Measurements from ENCODE around the gene SRSF11.
"Not testable (repeated sequence)": the region's sequence is repeated elsewhere in the genome, so short reads cannot be mapped to it uniquely, and the experiment has no call there.

Gene SRSF11

GRCh38 chr1:70205434-70206118 lies 15.6 kb upstream of the SRSF11 start, which contains the start of gene LRRC40:
Gene LRRC40 (minus strand): TSS chr1:70205579. CDS start chr1:70205540, 39 bp downstream.
- no peaks in the 10 kb centered on the region for H3K9me3 ChIP-seq (ENCODE audit: insufficient read depth, low read depth, low read length)
- peak within 1 kb of the TSS; percentile 88 for H3K9ac ChIP-seq (ENCODE audit: low read depth, low read length, poor library complexity, severe bottlenecking)
- peaks cover 95% of the 10 kb centered on the region for H3K79me2 ChIP-seq (ENCODE audit: insufficient read depth, low read length)
- peaks cover 38% of the 10 kb centered on the region for H4K20me1 ChIP-seq (ENCODE audit: insufficient read depth, low read length, poor library complexity, severe bottlenecking)
- H3K36me3 ChIP-seq (ENCODE audit: insufficient read depth, low read length), result no peaks in the 10 kb centered on the region
- no peaks in the 10 kb centered on the region for H3K9me2 ChIP-seq (replicated peaks; ENCODE audit: low read depth, low read length)
- TF ChIP-seq CTCF (conservative IDR thresholded peaks at IDR 0.05; ENCODE audit: low read length) (0 out of 2 replicates have a peak, but pooled peaks have one; percentile 12), EZH2phosphoT487 (IDR thresholded peaks at IDR 0.05; ENCODE audit: borderline replicate concordance) (no peak)
- peak within 1 kb of the TSS; percentile 87 for H2AFZ ChIP-seq (ENCODE audit: low read length)
- no peaks in the 10 kb centered on the region for H3F3A ChIP-seq (ENCODE audit: low read depth)
- H3K27me3 ChIP-seq (ENCODE audit: insufficient read depth, low read length, poor library complexity, severe bottlenecking), result no peaks in the 10 kb centered on the region
- peak within 1 kb of the TSS; percentile 99 for H3K4me2 ChIP-seq (ENCODE audit: low read depth, low read length, poor library complexity, severe bottlenecking)
- H3K4me3 ChIP-seq (ENCODE audit: low read length, poor library complexity, severe bottlenecking), result peak within 1 kb of the TSS; percentile 92
- H3K4me1 ChIP-seq (ENCODE audit: insufficient read depth, low read length, poor library complexity, severe bottlenecking), result peaks cover 71% of the 10 kb centered on the region

DNA sequence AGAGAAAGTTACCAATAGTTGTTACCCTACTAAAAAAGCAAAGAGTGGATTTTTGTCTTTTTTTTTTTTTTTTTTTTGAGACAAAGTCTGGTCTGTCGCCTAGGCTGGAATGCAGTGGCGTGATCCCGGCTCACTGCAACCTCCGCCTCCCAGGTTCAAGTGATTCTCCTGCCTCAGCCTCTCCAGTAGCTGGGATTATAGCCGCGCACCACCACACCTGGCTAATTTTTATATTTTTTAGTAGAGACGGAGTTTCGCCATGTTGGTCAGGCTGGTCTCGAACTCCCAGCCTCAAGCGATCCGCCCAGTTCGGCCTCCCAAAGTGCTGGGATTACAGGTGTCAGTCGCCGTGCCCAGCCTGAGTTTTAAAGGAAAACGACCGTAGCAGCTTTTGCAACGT lies 14.3 kb upstream of the SRSF11 start:
- Histone ChIP-seq H3K4me1 (ENCODE audit: insufficient read depth, low read length, poor library complexity, severe bottlenecking) (peaks cover 72% of the 10 kb centered on the region), H3K4me3 (ENCODE audit: low read length, poor library complexity, severe bottlenecking) (peak overlapping the region; percentile 92), H3K4me2 (ENCODE audit: low read depth, low read length, poor library complexity, severe bottlenecking) (peak overlapping the region; percentile 95), H3K79me2 (ENCODE audit: insufficient read depth, low read length) (peaks cover 97% of the 10 kb centered on the region), H4K20me1 (ENCODE audit: insufficient read depth, low read length, poor library complexity, severe bottlenecking) (peaks cover 43% of the 10 kb centered on the region), H3K9ac (ENCODE audit: low read depth, low read length, poor library complexity, severe bottlenecking) (peak overlapping the region; percentile 88)
- H3K9me2 ChIP-seq (replicated peaks; ENCODE audit: low read depth, low read length); H2AFZ ChIP-seq (ENCODE audit: low read length); H3K36me3 ChIP-seq (ENCODE audit: insufficient read depth, low read length); H3K9me3 ChIP-seq (ENCODE audit: insufficient read depth, low read depth, low read length); H3K27me3 ChIP-seq (ENCODE audit: insufficient read depth, low read length, poor library complexity, severe bottlenecking); H3F3A ChIP-seq (ENCODE audit: low read depth): not testable (repeated sequence)

GRCh38 chr1:70207492-70207891 lies 13.7 kb upstream of the SRSF11 start:
- TF ChIP-seq EZH2phosphoT487 (IDR thresholded peaks at IDR 0.05; ENCODE audit: borderline replicate concordance) (no peak), CTCF (conservative IDR thresholded peaks at IDR 0.05; ENCODE audit: low read length) (no peak)
- H3K79me2 ChIP-seq (ENCODE audit: insufficient read depth, low read length), result peaks cover 96% of the 10 kb centered on the region
- H3K4me1 ChIP-seq (ENCODE audit: insufficient read depth, low read length, poor library complexity, severe bottlenecking), result peaks cover 65% of the 10 kb centered on the region
- no peaks in the 10 kb centered on the region for H3K9me3 ChIP-seq (ENCODE audit: insufficient read depth, low read depth, low read length)
- H2AFZ ChIP-seq (ENCODE audit: low read length), result no peak overlapping the region
- H4K20me1 ChIP-seq (ENCODE audit: insufficient read depth, low read length, poor library complexity, severe bottlenecking), result peaks cover 45% of the 10 kb centered on the region
- no peaks in the 10 kb centered on the region for H3F3A ChIP-seq (ENCODE audit: low read depth)
- H3K4me3 ChIP-seq (ENCODE audit: low read length, poor library complexity, severe bottlenecking), result peak overlapping the region; percentile 92
- H3K9ac ChIP-seq (ENCODE audit: low read depth, low read length, poor library complexity, severe bottlenecking), result peak overlapping the region; percentile 88
- H3K9me2 ChIP-seq (replicated peaks; ENCODE audit: low read depth, low read length), result no peaks in the 10 kb centered on the region
- no peaks in the 10 kb centered on the region for H3K27me3 ChIP-seq (ENCODE audit: insufficient read depth, low read length, poor library complexity, severe bottlenecking)
- peak overlapping the region; percentile 95 for H3K4me2 ChIP-seq (ENCODE audit: low read depth, low read length, poor library complexity, severe bottlenecking)
- no peaks in the 10 kb centered on the region for H3K36me3 ChIP-seq (ENCODE audit: insufficient read depth, low read length)

GRCh38 chr1:70208292-70208691 lies 12.9 kb upstream of the SRSF11 start:
- Histone ChIP-seq H3K4me2 (ENCODE audit: low read depth, low read length, poor library complexity, severe bottlenecking) (peak overlapping the region; percentile 95), H4K20me1 (ENCODE audit: insufficient read depth, low read length, poor library complexity, severe bottlenecking) (peaks cover 43% of the 10 kb centered on the region), H3K9ac (ENCODE audit: low read depth, low read length, poor library complexity, severe bottlenecking) (peak overlapping the region; percentile 32), H3K4me1 (ENCODE audit: insufficient read depth, low read length, poor library complexity, severe bottlenecking) (peaks cover 57% of the 10 kb centered on the region), H3K36me3 (ENCODE audit: insufficient read depth, low read length) (no peaks in the 10 kb centered on the region), H3K9me2 (replicated peaks; ENCODE audit: low read depth, low read length) (no peaks in the 10 kb centered on the region), H3K9me3 (ENCODE audit: insufficient read depth, low read depth, low read length) (no peaks in the 10 kb centered on the region), H2AFZ (ENCODE audit: low read length) (no peak overlapping the region), H3K79me2 (ENCODE audit: insufficient read depth, low read length) (peaks cover 96% of the 10 kb centered on the region), H3K27me3 (ENCODE audit: insufficient read depth, low read length, poor library complexity, severe bottlenecking) (no peaks in the 10 kb centered on the region), H3K4me3 (ENCODE audit: low read length, poor library complexity, severe bottlenecking) (peak overlapping the region; percentile 92), H3F3A (ENCODE audit: low read depth) (no peaks in the 10 kb centered on the region)
- TF ChIP-seq CTCF (conservative IDR thresholded peaks at IDR 0.05; ENCODE audit: low read length) (no peak), EZH2phosphoT487 (IDR thresholded peaks at IDR 0.05; ENCODE audit: borderline replicate concordance) (no peak)
